Esophagus (tissue), 2 donors: ENCODE measurements around the gene CD180. TPM values are rescaled to one million over a fixed set of nuclear protein-coding genes. Genes with fewer than 3 reads are reported as not detected.

Experiments
- H3K27ac ChIP-seq, 2 donors: one replicate each; pipeline ENCODE4 v1.5.1; 2013; ENCODE audit warnings: low read depth in 2 of 2, mild to moderate bottlenecking in 2 of 2, inconsistent platforms in 1 of 2, low read length in 1 of 2, moderate library complexity in 1 of 2
- H3K27me3 ChIP-seq, 2 donors: one replicate each; pipeline ENCODE4 v1.6.1; 2013; ENCODE audit warnings: low read length in 2 of 2, control low read depth in 1 of 2, mild to moderate bottlenecking in 1 of 2; ENCODE audit not compliant: insufficient read depth in 2 of 2, control insufficient read depth in 1 of 2
- H3K36me3 ChIP-seq, 2 donors: one replicate each; pipeline ENCODE4 v1.6.1; 2013; ENCODE audit warnings: low read length in 1 of 2; ENCODE audit not compliant: control insufficient read depth in 2 of 2, insufficient read depth in 2 of 2
- H3K4me1 ChIP-seq, 2 donors: one replicate each; pipeline ENCODE4 v1.6.1; 2013; ENCODE audit warnings: low read length in 1 of 2; ENCODE audit not compliant: control insufficient read depth in 2 of 2, insufficient read depth in 2 of 2
- H3K4me3 ChIP-seq, 2 donors: one replicate each; pipeline ENCODE4 v1.5.1; 2013; ENCODE audit warnings: low read length in 2 of 2, mild to moderate bottlenecking in 2 of 2, low read depth in 1 of 2, moderate library complexity in 1 of 2
- H3K9me3 ChIP-seq, 2 donors: one replicate each; pipeline ENCODE4 v1.6.1; 2013; ENCODE audit warnings: mild to moderate bottlenecking in 2 of 2, low read depth in 1 of 2, low read length in 1 of 2, moderate library complexity in 1 of 2; ENCODE audit not compliant: control insufficient read depth in 2 of 2, insufficient read depth in 1 of 2
- WGBS, 2 donors: extraction: QIAGEN DNeasy Blood & Tissue Kit; methylation state at CpG; one replicate each; pipeline ENCODE4 v1.1.7; 2013; 5-methylcytosine and 5-hydroxymethylcytosine counted together
- polyA plus RNA-seq, 2 donors: library from polyadenylated mRNA; stranded (reverse); fragments of 200-250 nt; gene quantifications; one replicate each; pipeline ENCODE4 v1.2.3, GENCODE V29; 2013
- donor health status: healthy with polysubstance abuse.
- donor health status: Bipolar disorder and iron deficiency.

CD180 gene
- polyA plus RNA-seq, 2 donors = 0.06 to 0.12 TPM

DNA sequence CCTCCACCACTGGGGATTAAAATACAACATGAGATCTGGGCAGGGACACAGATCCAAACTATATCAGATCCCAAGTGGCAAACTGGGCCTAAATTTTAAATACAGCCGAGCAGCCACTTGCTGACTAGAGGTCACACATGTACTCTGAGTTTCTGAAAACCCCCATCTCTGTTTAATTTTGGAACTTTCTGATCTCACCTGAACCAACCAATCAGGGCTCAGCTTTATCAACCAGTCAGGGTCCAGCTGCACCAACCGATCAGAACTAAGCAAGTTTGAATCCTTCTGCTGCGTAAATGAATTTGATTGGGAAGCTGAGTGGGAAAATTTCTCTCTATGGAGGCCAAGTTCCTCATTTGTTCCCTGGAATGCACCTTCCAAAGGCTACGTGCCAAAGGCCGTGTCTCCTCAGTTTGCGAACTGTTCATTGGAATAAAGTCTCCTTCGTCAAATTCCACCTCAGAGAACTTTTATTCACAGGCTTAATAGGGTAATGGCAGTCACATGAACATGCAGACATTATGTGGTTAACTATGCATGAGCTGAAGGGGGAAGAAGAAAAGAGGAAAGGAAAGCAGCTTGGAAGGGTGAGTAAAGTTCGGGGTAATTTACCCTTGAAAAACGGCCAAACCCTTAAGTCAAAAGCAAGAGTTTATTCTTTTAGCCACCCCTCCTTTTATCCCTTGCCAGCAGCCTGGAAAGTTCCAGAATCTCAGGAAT, 3.7 kb downstream of the CD180 start:
- no peak overlapping the region for H3K27ac ChIP-seq
- no peaks in the 10 kb centered on the region for H3K27me3 ChIP-seq
- H3K9me3 ChIP-seq = no peaks in the 10 kb centered on the region
- H3K36me3 ChIP-seq = no peaks in the 10 kb centered on the region
- H3K4me3 ChIP-seq = no peak overlapping the region
- WGBS, 2 donors = 50 to 52% methylated on average over 9 of the region's 9 CpGs
- H3K4me1 ChIP-seq = no peaks in the 10 kb centered on the region

DNA sequence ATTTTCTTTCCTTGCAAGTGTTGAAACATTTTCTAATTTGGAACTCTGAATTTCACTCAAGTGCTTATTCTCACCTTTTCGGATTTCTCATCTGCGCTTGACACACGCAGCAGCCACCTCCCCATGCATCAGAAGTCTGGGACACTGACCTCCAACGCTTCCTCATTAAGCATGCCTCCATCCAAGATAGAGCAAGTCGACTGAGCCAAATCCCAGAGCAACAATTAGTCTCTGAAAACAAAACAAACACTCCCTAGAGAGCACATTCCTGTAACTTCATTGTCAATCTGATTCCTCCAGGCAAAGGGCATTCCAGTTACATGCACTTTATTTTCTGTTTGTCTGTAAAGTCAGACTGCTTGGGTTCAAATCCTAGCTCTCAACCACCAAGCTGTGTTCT, 5.7 kb downstream of the CD180 start:
- no peak overlapping the region for H3K4me3 ChIP-seq
- H3K27ac ChIP-seq = no peak overlapping the region
- H3K27me3 ChIP-seq = no peaks in the 10 kb centered on the region
- no peaks in the 10 kb centered on the region for H3K9me3 ChIP-seq
- no peaks in the 10 kb centered on the region for H3K4me1 ChIP-seq
- no peaks in the 10 kb centered on the region for H3K36me3 ChIP-seq
- WGBS, 2 donors = 54 to 58% methylated on average over 5 of the region's 5 CpGs

DNA sequence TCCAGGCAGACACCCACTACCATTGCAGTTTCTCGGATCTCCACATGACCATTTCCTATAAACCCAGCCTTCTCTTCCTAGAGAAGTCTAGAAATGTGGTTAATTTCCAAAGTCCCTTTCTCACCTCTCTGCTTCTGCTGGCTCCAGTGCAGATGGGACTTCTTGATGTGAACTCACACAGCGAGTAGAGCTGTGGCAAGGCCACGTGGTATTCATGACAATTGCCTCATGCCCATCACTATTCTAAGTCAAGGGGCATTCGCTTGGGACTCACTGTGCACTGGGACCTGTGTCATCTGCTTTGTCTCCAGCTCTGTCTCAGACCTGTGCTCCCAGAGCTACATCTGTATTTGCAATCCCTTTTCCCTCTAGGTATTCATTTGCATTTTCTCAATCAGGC, 6.2 kb downstream of the CD180 start:
- H3K4me1 ChIP-seq = no peaks in the 10 kb centered on the region
- no peaks in the 10 kb centered on the region for H3K9me3 ChIP-seq
- H3K27me3 ChIP-seq = no peaks in the 10 kb centered on the region
- WGBS, 2 donors = 88 to 92% methylated on average over 4 of the region's 4 CpGs
- no peak overlapping the region for H3K4me3 ChIP-seq
- no peaks in the 10 kb centered on the region for H3K36me3 ChIP-seq
- H3K27ac ChIP-seq = no peak overlapping the region

DNA sequence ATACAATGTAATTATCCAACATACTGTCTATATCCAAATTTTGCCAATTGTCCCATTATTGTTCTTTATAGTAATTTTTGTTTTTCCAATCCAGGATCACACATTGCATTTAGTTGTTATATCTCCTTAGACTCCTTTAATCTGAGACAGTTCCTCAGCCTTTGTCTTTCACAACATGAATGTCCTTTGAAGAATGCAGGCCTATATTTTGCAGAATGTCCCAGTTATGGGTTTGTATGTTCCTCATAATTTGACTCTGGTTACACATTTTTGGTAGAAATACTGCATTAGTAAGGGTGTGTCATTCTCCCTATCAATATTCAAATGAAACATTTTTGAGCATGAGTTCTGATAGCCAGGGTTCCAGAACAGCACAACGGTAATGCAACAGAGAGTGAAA, 6.7 kb downstream of the CD180 start:
- Histone ChIP-seq H3K9me3 (no peaks in the 10 kb centered on the region), H3K4me3 (no peak overlapping the region), H3K27ac (no peak overlapping the region), H3K4me1 (no peaks in the 10 kb centered on the region), H3K36me3 (no peaks in the 10 kb centered on the region), H3K27me3 (no peaks in the 10 kb centered on the region)
- WGBS, 2 donors = 86 to 98% methylated on average over 1 of the region's 1 CpG

DNA sequence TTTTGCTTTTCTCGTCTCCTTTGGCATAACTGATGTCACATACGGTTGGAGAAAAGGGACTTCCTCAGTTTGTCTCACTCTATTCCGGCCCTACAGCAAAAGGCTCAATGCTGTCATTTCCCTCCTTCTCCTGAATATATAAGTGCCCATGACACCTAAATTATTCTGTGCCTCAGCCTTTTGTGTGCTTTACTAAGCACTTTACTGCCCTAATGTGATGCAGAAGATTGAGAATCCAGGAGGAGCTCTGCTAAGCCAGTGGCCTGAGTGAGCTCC, 7.6 kb downstream of the CD180 start:
- Histone ChIP-seq H3K4me3 (no peak overlapping the region), H3K4me1 (no peaks in the 10 kb centered on the region), H3K36me3 (no peaks in the 10 kb centered on the region), H3K27me3 (no peaks in the 10 kb centered on the region), H3K9me3 (no peaks in the 10 kb centered on the region), H3K27ac (peak overlapping the region in 1 of 2 donors; percentile 9)
- 91 to 94% methylated on average over 3 of the region's 3 CpGs for WGBS, 2 donors

DNA sequence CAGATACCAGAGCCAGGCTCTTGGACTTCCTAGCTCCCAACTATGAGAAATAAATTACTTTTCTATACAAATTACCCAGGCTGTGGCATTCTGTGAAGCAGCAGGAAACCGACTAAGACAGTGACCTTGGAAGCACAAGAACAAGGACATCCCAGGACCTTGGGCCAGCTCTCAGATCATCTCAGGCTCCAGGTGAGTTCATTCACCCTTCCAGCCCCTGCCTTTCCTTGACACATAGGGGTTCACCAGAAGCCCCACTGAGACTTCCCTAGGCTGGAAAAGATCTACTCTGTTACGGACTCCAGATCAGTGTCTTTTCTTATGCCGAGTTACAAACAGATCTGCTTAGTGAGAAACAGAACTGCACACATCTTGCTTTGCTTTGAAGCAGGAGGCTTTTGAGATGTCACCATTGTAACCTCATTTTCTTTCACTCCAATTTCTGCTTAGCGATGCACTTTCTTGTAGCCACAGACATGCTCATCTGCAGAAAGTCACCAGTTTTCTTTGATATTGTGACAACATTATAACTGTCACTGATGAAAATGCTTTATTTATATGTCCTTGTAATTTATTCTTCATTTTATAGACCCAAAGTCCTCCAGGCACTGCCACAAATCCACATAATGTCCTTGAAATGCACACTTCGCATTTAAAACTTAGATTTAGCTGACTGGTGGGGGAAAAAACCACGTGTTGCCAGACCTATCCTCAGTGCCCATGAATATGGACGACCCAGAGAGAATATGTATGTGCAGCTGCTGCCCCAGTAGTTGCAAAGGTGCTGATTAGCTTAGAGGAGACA, 8.1 kb downstream of the CD180 start:
- no peaks in the 10 kb centered on the region for H3K4me1 ChIP-seq
- H3K27ac ChIP-seq = peak overlapping the region in 1 of 2 donors; percentile 9
- 82 to 89% methylated on average over 7 of the region's 7 CpGs for WGBS, 2 donors

DNA sequence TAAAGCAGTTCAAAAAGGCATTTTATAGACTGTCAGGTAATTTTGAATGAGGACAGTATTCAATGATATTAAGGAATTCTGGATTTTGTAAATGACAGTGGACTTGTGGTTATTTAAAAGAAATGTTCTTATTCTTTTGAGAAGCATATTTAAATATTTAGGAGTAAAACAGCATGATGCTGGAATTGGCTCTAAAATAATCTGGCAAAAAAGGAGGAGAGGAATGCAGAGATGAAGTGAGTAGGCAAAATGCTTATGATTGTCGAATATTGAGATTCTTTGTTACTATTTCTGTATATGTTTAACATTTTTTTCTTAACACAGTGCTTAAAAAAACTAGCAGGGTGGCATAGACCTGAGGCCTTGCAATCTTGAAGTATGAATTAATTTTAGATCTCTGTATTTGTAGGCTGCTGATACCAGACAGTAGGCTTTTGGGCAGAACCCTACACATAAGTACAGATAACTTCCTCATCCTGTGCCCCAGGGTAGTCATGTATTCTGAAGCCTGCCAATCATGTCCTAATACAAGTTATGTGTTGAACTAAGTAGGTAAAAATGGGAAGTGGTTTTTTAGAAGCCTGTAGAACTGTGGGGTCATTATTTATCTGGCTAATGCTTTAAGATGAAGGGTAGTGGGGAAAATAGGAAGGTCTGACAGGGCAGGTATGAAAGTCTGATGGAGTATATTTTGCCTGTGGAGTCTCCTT, 9.4 kb downstream of the CD180 start:
- Histone ChIP-seq H3K4me3 (no peak overlapping the region), H3K27ac (no peak overlapping the region), H3K36me3 (no peaks in the 10 kb centered on the region), H3K4me1 (no peaks in the 10 kb centered on the region), H3K9me3 (no peaks in the 10 kb centered on the region), H3K27me3 (no peaks in the 10 kb centered on the region)
- WGBS, 2 donors = 49 to 68% methylated on average over 1 of the region's 1 CpG

More for the DNA sequence above, 8.1 kb downstream of the CD180 start:
- H3K36me3 ChIP-seq = no peaks in the 10 kb centered on the region
- no peaks in the 10 kb centered on the region for H3K9me3 ChIP-seq
- no peak overlapping the region for H3K4me3 ChIP-seq
- H3K27me3 ChIP-seq = no peaks in the 10 kb centered on the region

DNA sequence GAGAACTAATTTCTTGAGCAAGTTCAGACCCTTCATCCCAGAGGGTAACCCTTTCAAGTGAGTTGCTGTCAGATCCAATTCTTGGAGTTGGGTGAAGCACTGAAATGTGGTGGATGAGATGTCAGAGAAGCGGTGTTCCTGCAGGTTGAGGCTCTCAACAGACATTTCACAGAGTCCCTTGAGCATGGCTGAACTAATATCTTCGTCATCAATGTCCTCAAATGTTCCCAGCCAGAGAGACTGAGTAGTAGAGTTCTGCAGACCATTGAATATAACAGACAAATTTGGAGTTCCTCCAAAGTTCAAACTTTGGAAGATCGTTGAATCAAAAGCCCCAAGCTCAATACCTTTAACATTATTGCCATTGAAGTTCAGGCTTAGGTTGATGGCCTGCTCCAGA, 12.7 kb downstream of the CD180 start:
- H3K36me3 ChIP-seq = no peaks in the 10 kb centered on the region
- H3K4me3 ChIP-seq = no peak overlapping the region
- WGBS, 2 donors = 97 to 98% methylated on average over 3 of the region's 3 CpGs
- H3K4me1 ChIP-seq = no peaks in the 10 kb centered on the region
- no peak overlapping the region for H3K27ac ChIP-seq
- no peaks in the 10 kb centered on the region for H3K27me3 ChIP-seq
- H3K9me3 ChIP-seq = no peaks in the 10 kb centered on the region

DNA sequence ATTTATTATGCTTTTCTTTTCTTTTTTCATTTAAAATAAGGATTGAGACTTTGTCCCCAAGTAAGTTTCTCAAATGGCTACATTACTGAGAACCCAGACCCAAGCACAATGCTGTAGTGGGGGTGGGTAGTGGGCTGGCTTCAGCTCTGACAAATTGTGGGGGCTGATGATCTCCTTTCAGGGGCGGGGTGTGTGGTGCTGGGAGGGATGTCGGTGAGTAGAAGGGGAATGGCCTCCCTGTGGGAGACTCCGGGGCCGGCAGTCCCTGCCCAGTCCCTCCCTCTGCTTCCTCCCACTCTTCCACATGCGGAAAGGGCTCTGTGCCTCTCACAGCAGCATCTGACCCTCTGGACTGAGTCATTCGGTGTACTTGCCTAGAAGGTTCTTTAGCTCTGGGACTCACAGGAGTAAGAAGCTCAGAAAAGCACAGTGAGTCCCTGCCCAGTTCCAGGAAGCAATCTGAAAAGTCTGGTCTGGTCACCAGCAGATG, 14.3 kb downstream of the CD180 start:
- no peak overlapping the region for H3K4me3 ChIP-seq
- no peaks in the 10 kb centered on the region for H3K4me1 ChIP-seq
- WGBS, 2 donors = 20 to 32% methylated on average over 6 of the region's 6 CpGs
- H3K9me3 ChIP-seq = no peaks in the 10 kb centered on the region
- H3K27ac ChIP-seq = peak overlapping the region in 1 of 2 donors; percentile 53
- H3K27me3 ChIP-seq = no peaks in the 10 kb centered on the region
- no peaks in the 10 kb centered on the region for H3K36me3 ChIP-seq
